Ascending aorta (tissue), 2 donors: Measurements from ENCODE around the gene METTL9. TPM values are rescaled to one million over a fixed set of nuclear protein-coding genes. Genes with fewer than 3 reads are reported as not detected.
"Not testable (repeated sequence)": the region's sequence is repeated elsewhere in the genome, so short reads cannot be mapped to it uniquely, and the experiment has no call there.

ENCODE experiments used
- DNase-seq, 2 donors: peaks; one replicate each; pipeline ENCODE4 v3.0.0-alpha.2; 2019; ENCODE audit warnings: low spot score in 2 of 2
- H3K27ac ChIP-seq, 2 donors: fragments of 200-600 bp; sonication (generic); one replicate each; pipeline ENCODE4 v1.5.1; 2016 to 2017; ENCODE audit warnings: mild to moderate bottlenecking in 1 of 2
- H3K27me3 ChIP-seq: fragments of 200-600 bp; sonication (generic); one replicate; pipeline ENCODE4 v1.5.1; 2017
- H3K36me3 ChIP-seq, 2 donors: fragments of 200-600 bp; sonication (generic); one replicate each; pipeline ENCODE4 v1.5.1; 2016
- H3K4me1 ChIP-seq, 2 donors: fragments of 200-600 bp; sonication (generic); one replicate each; pipeline ENCODE4 v1.5.1; 2016 to 2017; ENCODE audit warnings: mild to moderate bottlenecking in 1 of 2
- H3K4me3 ChIP-seq, 2 donors: fragments of 200-600 bp; sonication (generic); one replicate each; pipeline ENCODE4 v1.5.1; 2016 to 2017; ENCODE audit warnings: mild to moderate bottlenecking in 1 of 2
- H3K9me3 ChIP-seq, 2 donors: fragments of 200-600 bp; sonication (generic); one replicate each; pipeline ENCODE4 v1.5.1; 2016
- CTCF ChIP-seq, 3 experiments: fragments of 200-600 bp in 2 of 3; fragments of 450-650 bp in 1 of 3; sonication (generic) in 2 of 3; IDR thresholded peaks; one replicate each; pipeline ENCODE4 v1.5.1; 2016 to 2019; ENCODE audit warnings: antibody characterized with exemption in 3 of 3, mild to moderate bottlenecking in 1 of 3, moderate library complexity in 1 of 3
- intact Hi-C: fragments of 100-400 bp; cut with DNase I; formaldehyde crosslinking; loops from one replicate; pipeline ENCODE4 v1.15.1; 2023
- total RNA-seq: library from RNA; depleted of rRNA; stranded (reverse); fragments of >200 nt; gene quantifications from one replicate; pipeline ENCODE4 v1.1.0, GENCODE V29; 2016

The METTL9 gene
- total RNA-seq, 1 donor from 2014 or later: 168 TPM

GRCh38 chr16:21625026-21625425 is 25.6 kb downstream of the METTL9 start:
- DNase-seq: no peak
- intact Hi-C loops: no loop called here
- H3K9me3 ChIP-seq: no peaks in the 10 kb centered on the region
- H3K36me3 ChIP-seq: peaks cover 10 to 37% of the 10 kb centered on the region in 2 donors
- H3K27me3 ChIP-seq: no peaks in the 10 kb centered on the region
- no peak for TF ChIP-seq CTCF (IDR thresholded peaks at IDR 0.05)
- H3K4me3 ChIP-seq: no peak overlapping the region
- no peaks in the 10 kb centered on the region for H3K4me1 ChIP-seq
- no peak overlapping the region for H3K27ac ChIP-seq

- TF ChIP-seq CTCF (IDR thresholded peaks at IDR 0.05): no peak
- intact Hi-C loops: no loop called here
- no peaks in the 10 kb centered on the region for H3K4me1 ChIP-seq
- H3K9me3 ChIP-seq: no peaks in the 10 kb centered on the region
- no peak for DNase-seq
- H3K36me3 ChIP-seq: peaks cover 14 to 41% of the 10 kb centered on the region in 2 donors
- H3K4me3 ChIP-seq: no peak overlapping the region
- no peaks in the 10 kb centered on the region for H3K27me3 ChIP-seq
- no peak overlapping the region for H3K27ac ChIP-seq
Observed at GRCh38 chr16:21626659-21627277, 27.4 kb downstream of the METTL9 start.

- H3K27ac ChIP-seq: no peak overlapping the region
- H3K4me1 ChIP-seq: no peaks in the 10 kb centered on the region
- no peak for DNase-seq
- intact Hi-C loops: no loop called here
- no peak overlapping the region for H3K4me3 ChIP-seq
- peaks cover 14 to 39% of the 10 kb centered on the region in 2 donors for H3K36me3 ChIP-seq
- no peak for TF ChIP-seq CTCF (IDR thresholded peaks at IDR 0.05)
- H3K9me3 ChIP-seq: no peaks in the 10 kb centered on the region
- H3K27me3 ChIP-seq: no peaks in the 10 kb centered on the region
Observed at GRCh38 chr16:21628121-21628726, 28.8 kb downstream of the METTL9 start.

GRCh38 chr16:21628772-21629171 is 29.4 kb downstream of the METTL9 start:
- peaks cover 14 to 36% of the 10 kb centered on the region in 2 donors for H3K36me3 ChIP-seq

GRCh38 chr16:21629616-21630539 is 30.5 kb downstream of the METTL9 start:
- H3K27ac ChIP-seq, H3K27me3 ChIP-seq, DNase-seq, H3K4me3 ChIP-seq, H3K9me3 ChIP-seq, intact Hi-C loops, H3K4me1 ChIP-seq: not testable (repeated sequence)
- peaks cover 13 to 43% of the 10 kb centered on the region in 2 donors for H3K36me3 ChIP-seq

More at GRCh38 chr16:21628772-21629171, 29.4 kb downstream of the METTL9 start:
- no peaks in the 10 kb centered on the region for H3K4me1 ChIP-seq
- no peak overlapping the region for H3K4me3 ChIP-seq
- intact Hi-C loops: no loop called here
- no peaks in the 10 kb centered on the region for H3K9me3 ChIP-seq
- TF ChIP-seq CTCF (IDR thresholded peaks at IDR 0.05): no peak
- no peak overlapping the region for H3K27ac ChIP-seq
- no peak for DNase-seq
- no peaks in the 10 kb centered on the region for H3K27me3 ChIP-seq

- H3K27me3 ChIP-seq, H3K4me3 ChIP-seq, intact Hi-C loops, H3K27ac ChIP-seq, DNase-seq, H3K4me1 ChIP-seq, H3K9me3 ChIP-seq: not testable (repeated sequence)
- peaks cover 8 to 33% of the 10 kb centered on the region in 2 donors for H3K36me3 ChIP-seq
Observed at GRCh38 chr16:21630866-21631265, 31.5 kb downstream of the METTL9 start.

- H3K27me3 ChIP-seq, H3K9me3 ChIP-seq, H3K4me3 ChIP-seq, H3K27ac ChIP-seq, DNase-seq, intact Hi-C loops, H3K4me1 ChIP-seq: not testable (repeated sequence)
- peaks cover 6 to 31% of the 10 kb centered on the region in 2 donors for H3K36me3 ChIP-seq
Observed at GRCh38 chr16:21631376-21631775, 32.0 kb downstream of the METTL9 start.

- DNase-seq, H3K9me3 ChIP-seq, H3K4me1 ChIP-seq, H3K27ac ChIP-seq, H3K27me3 ChIP-seq, intact Hi-C loops, H3K4me3 ChIP-seq: not testable (repeated sequence)
- H3K36me3 ChIP-seq: peaks cover 6 to 31% of the 10 kb centered on the region in 2 donors
Observed at GRCh38 chr16:21631951-21632575, 32.7 kb downstream of the METTL9 start.
